Measurements from ENCODE around the gene MCTP1.

DNA sequence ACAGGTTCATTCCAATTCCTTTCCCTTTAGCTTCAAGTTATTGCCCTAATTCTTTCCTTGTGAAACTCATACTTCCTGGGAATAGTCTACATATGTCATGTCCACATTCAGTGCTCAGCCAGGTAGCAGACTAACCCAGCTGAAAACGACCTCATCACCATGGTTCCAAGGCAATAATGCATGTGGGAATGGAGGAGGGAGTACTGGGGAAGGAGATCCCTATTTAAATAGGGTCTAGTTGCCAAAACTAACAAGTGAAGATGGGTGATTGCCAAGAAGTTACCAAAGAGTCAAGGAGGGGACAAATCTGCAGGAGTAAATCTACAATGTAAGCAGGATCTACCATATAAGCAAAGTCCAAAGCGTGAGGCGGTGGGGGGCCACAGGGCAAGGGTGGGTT lies 47.3 kb upstream of the MCTP1 start:
- TF ChIP-seq, protein P1, sequence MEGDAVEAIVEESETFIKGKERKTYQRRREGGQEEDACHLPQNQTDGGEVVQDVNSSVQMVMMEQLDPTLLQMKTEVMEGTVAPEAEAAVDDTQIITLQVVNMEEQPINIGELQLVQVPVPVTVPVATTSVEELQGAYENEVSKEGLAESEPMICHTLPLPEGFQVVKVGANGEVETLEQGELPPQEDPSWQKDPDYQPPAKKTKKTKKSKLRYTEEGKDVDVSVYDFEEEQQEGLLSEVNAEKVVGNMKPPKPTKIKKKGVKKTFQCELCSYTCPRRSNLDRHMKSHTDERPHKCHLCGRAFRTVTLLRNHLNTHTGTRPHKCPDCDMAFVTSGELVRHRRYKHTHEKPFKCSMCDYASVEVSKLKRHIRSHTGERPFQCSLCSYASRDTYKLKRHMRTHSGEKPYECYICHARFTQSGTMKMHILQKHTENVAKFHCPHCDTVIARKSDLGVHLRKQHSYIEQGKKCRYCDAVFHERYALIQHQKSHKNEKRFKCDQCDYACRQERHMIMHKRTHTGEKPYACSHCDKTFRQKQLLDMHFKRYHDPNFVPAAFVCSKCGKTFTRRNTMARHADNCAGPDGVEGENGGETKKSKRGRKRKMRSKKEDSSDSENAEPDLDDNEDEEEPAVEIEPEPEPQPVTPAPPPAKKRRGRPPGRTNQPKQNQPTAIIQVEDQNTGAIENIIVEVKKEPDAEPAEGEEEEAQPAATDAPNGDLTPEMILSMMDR (IDR thresholded peaks at IDR 0.05), result no peak
- TF ChIP-seq POLR2A (IDR thresholded peaks at IDR 0.05), result no peak
